Upper lobe of left lung (tissue), 6 donors: Measurements from ENCODE around the gene ADPRS. TPM values are rescaled to one million over a fixed set of nuclear protein-coding genes. Genes with fewer than 3 reads are reported as not detected.
A peak's percentile ranks its signal among the peaks of the same experiment; 100 is the strongest.

Experiments
- ATAC-seq, 2 donors: fragments of 200-7000 bp; cut with Tn5 transposase; one replicate each; pipeline ENCODE4 v1.9.1; 2022; ENCODE audit warnings: mild to moderate bottlenecking in 2 of 2, moderate library complexity in 2 of 2; ENCODE audit not compliant: low FRiP score in 2 of 2
- DNase-seq, 2 donors: peaks; one replicate each; pipeline ENCODE4 v3.0.0-alpha.2; 2019 to 2020
- H3K27ac ChIP-seq, 4 donors: fragments of 200-600 bp; sonication (generic); one replicate each; pipeline ENCODE4 v1.5.1; 2016 to 2019
- H3K27me3 ChIP-seq, 4 donors: fragments of 200-600 bp; sonication (generic); one replicate each; pipeline ENCODE4 v1.5.1; 2017 to 2019
- H3K36me3 ChIP-seq, 4 donors: fragments of 200-600 bp; sonication (generic); one replicate each; pipeline ENCODE4 v1.5.1; 2016 to 2019
- H3K4me1 ChIP-seq, 4 donors: fragments of 200-600 bp; sonication (generic); one replicate each; pipeline ENCODE4 v1.5.1; 2018 to 2019
- H3K4me3 ChIP-seq, 4 donors: fragments of 200-600 bp; sonication (generic); one replicate each; pipeline ENCODE4 v1.5.1; 2017 to 2019; ENCODE audit warnings: mild to moderate bottlenecking in 2 of 4, moderate library complexity in 1 of 4
- H3K9me3 ChIP-seq, 4 donors: fragments of 200-600 bp; sonication (generic); one replicate each; pipeline ENCODE4 v1.5.1; 2018 to 2019
- EP300 ChIP-seq, 4 donors: sonication (generic); formaldehyde crosslinking; IDR thresholded peaks; one replicate each; pipeline ENCODE4 v1.5.1; 2017; ENCODE audit warnings: antibody characterized with exemption in 4 of 4, control low read depth in 2 of 4
- POLR2A ChIP-seq, 4 donors: fragments of 450-650 bp; IDR thresholded peaks; one replicate each; pipeline ENCODE4 v1.5.1; 2016 to 2017; ENCODE audit warnings: antibody characterized with exemption in 4 of 4, mild to moderate bottlenecking in 2 of 4
- POLR2AphosphoS5 ChIP-seq, 2 donors: sonication (generic); formaldehyde crosslinking; IDR thresholded peaks; one replicate each; pipeline ENCODE4 v1.5.1; 2017; ENCODE audit warnings: antibody characterized with exemption in 2 of 2
- WGBS, 2 donors: methylation state at CpG; one replicate each; pipeline ENCODE4 v1.1.5; 2017 to 2018; 5-methylcytosine and 5-hydroxymethylcytosine counted together
- total RNA-seq, 6 donors: library from RNA; depleted of rRNA in 4 of 6; stranded (reverse); fragments of >200 nt in 4 of 6; gene quantifications; one replicate each; pipeline versions ENCODE4 v1.1.0 to v1.2.1, GENCODE V29; 2016 to 2021
- TF ChIP-seq, protein P1 (sequence below), 6 experiments: fragments of 450-650 bp in 4 of 6; fragments of 200-600 bp in 2 of 6; sonication (generic) in 2 of 6; IDR thresholded peaks; one replicate each; pipeline ENCODE4 v1.5.1; 2016 to 2019; ENCODE audit warnings: antibody characterized with exemption in 6 of 6
- donor health status: DM: no; HTN: no; CAD: no; lungs with moderate emphysema.
- donor health status: DM: no; HTN: yes; CAD: no; lungs with severe emphysema.

The ADPRS gene
- total RNA-seq, result 10 to 100 TPM; 29.3 to 60.0 (median 45.8) TPM

DNA sequence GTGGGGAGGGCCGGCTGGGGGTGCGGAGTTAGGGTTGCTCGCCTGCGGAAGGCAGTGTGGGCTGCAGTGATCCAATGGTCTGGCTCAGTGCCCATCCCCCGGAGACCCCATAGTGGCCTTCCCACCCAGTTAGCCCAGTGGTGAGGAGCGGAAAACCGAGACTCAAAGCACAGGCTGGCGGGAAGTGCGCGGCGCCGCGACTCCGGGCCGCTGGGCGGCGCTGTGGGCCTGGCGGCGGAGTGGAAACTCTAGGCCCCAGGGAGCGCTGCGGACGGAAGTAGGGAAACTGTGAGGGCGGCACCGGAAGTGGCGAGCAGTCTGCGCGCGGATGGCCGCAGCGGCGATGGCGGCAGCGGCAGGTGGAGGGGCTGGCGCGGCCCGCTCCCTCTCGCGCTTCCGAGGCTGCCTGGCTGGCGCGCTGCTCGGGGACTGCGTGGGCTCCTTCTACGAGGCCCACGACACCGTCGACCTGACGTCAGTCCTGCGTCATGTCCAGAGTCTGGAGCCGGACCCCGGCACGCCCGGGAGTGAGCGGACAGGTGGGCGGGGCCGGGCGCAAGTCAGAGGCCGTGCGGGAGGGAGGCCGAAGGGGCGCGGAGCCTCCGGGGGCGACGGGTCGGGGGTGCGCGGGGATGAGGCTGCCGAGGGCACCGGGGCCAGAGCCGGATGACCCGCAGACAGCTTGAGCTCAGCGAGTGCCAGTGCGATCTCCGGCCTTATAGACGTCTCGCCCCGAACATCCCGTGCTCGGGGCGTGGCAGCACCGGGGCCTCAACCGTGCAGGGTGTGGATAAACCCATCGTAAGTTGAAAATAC is at the start of gene ADPRS:
Gene ADPRS, plus strand, starts transcription at position 316 of the 816 bp plus-strand sequence. Its CDS starts 13 bp downstream, at position 329.
- no peaks in the 10 kb centered on the region for H3K9me3 ChIP-seq
- 1% methylated on average over 62 of the region's 84 CpGs; no CpG with 5 or more reads in 1 of the 2 donors for WGBS, 2 donors
- peaks cover 10 to 33% (median 28%) of the 10 kb centered on the region in 4 donors for H3K36me3 ChIP-seq
- H3K27ac ChIP-seq, result peak within 1 kb of the TSS; percentile 81 to 93 (median 87)
- H3K4me3 ChIP-seq, result peak within 1 kb of the TSS; percentile 78 to 98 (median 92)
- TF ChIP-seq, protein P1, sequence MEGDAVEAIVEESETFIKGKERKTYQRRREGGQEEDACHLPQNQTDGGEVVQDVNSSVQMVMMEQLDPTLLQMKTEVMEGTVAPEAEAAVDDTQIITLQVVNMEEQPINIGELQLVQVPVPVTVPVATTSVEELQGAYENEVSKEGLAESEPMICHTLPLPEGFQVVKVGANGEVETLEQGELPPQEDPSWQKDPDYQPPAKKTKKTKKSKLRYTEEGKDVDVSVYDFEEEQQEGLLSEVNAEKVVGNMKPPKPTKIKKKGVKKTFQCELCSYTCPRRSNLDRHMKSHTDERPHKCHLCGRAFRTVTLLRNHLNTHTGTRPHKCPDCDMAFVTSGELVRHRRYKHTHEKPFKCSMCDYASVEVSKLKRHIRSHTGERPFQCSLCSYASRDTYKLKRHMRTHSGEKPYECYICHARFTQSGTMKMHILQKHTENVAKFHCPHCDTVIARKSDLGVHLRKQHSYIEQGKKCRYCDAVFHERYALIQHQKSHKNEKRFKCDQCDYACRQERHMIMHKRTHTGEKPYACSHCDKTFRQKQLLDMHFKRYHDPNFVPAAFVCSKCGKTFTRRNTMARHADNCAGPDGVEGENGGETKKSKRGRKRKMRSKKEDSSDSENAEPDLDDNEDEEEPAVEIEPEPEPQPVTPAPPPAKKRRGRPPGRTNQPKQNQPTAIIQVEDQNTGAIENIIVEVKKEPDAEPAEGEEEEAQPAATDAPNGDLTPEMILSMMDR (IDR thresholded peaks at IDR 0.05), result peak; percentile 98 to 100 (median 99)
- TF ChIP-seq POLR2AphosphoS5 (IDR thresholded peaks at IDR 0.05) (peak; percentile 96 to 99), POLR2A (IDR thresholded peaks at IDR 0.05) (peak in 3 of 4 donors; percentile 66 to 97 (median 97)), EP300 (IDR thresholded peaks at IDR 0.05) (peak in 1 of 4 donors; percentile 55)
- H3K27me3 ChIP-seq, result peaks cover 0 to 4% (median 1%) of the 10 kb centered on the region in 4 donors
- DNase-seq, result peak; percentile 89 to 98
- peak; percentile 93 to 96 for ATAC-seq
- H3K4me1 ChIP-seq, result peaks cover 21 to 39% (median 31%) of the 10 kb centered on the region in 4 donors

DNA sequence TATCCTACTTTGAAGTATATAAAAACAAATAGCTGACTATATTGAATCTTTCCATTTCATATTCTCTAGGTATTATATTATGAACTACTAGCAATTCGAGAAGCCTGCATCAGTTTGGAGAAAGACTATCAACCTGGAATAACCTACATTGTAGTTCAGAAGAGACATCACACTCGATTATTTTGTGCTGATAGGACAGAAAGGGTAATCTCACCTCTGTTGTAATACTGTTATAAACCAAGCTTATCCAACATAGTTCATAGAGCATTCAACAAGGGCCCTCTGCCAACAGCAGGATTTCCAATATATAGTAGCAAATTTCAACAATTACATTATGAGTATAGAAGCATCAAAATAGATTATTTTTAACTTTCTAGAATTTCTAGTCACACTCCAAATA is 48.5 kb upstream of the ADPRS start:
- Histone ChIP-seq H3K4me1 (peaks cover 0 to 4% (median under 1%) of the 10 kb centered on the region in 4 donors), H3K27ac (no peak overlapping the region), H3K9me3 (no peaks in the 10 kb centered on the region), H3K4me3 (no peak overlapping the region), H3K36me3 (peaks cover 11 to 91% (median 51%) of the 10 kb centered on the region in 4 donors), H3K27me3 (no peaks in the 10 kb centered on the region)
- ATAC-seq, result no peak
- 86 to 90% methylated on average over 2 of the region's 2 CpGs for WGBS, 2 donors
- no peak for DNase-seq
- TF ChIP-seq POLR2AphosphoS5 (IDR thresholded peaks at IDR 0.05), result no peak
- TF ChIP-seq, protein P1 (IDR thresholded peaks at IDR 0.05), result no peak
- no peak for TF ChIP-seq EP300 (IDR thresholded peaks at IDR 0.05)
- no peak for TF ChIP-seq POLR2A (IDR thresholded peaks at IDR 0.05)

GRCh38 chr1:36051821-36052220 is 36.9 kb upstream of the ADPRS start:
- TF ChIP-seq POLR2A (IDR thresholded peaks at IDR 0.05), result no peak
- TF ChIP-seq, protein P1 (IDR thresholded peaks at IDR 0.05), result no peak
- TF ChIP-seq EP300 (IDR thresholded peaks at IDR 0.05), result no peak
- Histone ChIP-seq H3K27me3 (no peaks in the 10 kb centered on the region), H3K36me3 (peaks cover 5 to 39% (median 17%) of the 10 kb centered on the region in 4 donors), H3K4me3 (no peak overlapping the region), H3K4me1 (no peaks in the 10 kb centered on the region), H3K27ac (no peak overlapping the region), H3K9me3 (no peaks in the 10 kb centered on the region)
- DNase-seq (no peak), ATAC-seq (no peak)

DNA sequence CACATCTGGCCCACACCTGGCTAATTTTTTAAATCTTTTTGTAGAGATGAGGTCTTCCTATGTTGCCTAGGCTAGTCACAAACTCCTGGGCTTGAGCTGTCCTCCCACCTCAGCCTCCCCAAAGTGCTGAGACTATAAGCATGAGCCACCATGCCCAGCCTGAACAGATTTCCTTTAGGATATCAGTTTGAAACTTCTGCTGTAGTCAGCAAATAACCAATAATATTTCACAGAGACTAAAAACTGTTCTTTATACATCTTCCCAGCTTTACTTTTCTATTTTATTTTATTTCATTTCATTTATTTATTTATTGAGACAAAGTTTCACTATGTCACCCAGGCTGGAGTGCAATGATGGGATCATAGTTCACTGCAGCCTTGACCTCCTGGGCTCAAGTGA is 34.7 kb upstream of the ADPRS start:
- Histone ChIP-seq H3K4me1 (no peaks in the 10 kb centered on the region), H3K27ac (no peak overlapping the region), H3K27me3 (no peaks in the 10 kb centered on the region), H3K36me3 (peaks cover 0 to 24% (median 7%) of the 10 kb centered on the region in 4 donors), H3K9me3 (no peaks in the 10 kb centered on the region), H3K4me3 (no peak overlapping the region)
- DNase-seq, result no peak
- no peak for ATAC-seq
- no peak for TF ChIP-seq POLR2AphosphoS5 (IDR thresholded peaks at IDR 0.05)
- TF ChIP-seq, protein P1 (IDR thresholded peaks at IDR 0.05), result no peak
- no peak for TF ChIP-seq EP300 (IDR thresholded peaks at IDR 0.05)
- TF ChIP-seq POLR2A (IDR thresholded peaks at IDR 0.05), result no peak
